HEK293 (cell line): ENCODE measurements around the gene ATP13A2.

Source experiments
- CTCF ChIA-PET: fragments of 350-600 bp; formaldehyde crosslinking; extraction: SDS; loops from one replicate; lab custom pipeline; 2021; ENCODE audit warnings: antibody characterized with exemption; lab: Yijun Ruan, JAX
- POLR2A ChIA-PET: fragments of 300-600 bp; formaldehyde crosslinking; extraction: SDS; loops from one replicate; lab custom pipeline; 2020; ENCODE audit warnings: antibody characterized with exemption, inconsistent platforms; lab: Yijun Ruan, JAX
- H3K27ac ChIP-seq: fragments of 200-500 bp; sonication (Bioruptor generic); 2 replicates; pipeline ENCODE4 v1.5.1; 2014; ENCODE audit warnings: low read depth, low read length, control low read depth, inconsistent platforms; ENCODE audit errors: extremely low read depth
- H3K36me3 ChIP-seq, 2 experiments: fragments of 200-500 bp in 1 of 2; sonication (Bioruptor generic) in 1 of 2; 1 replicate in 1 of 2; 2 replicates in 1 of 2; pipeline ENCODE4 v1.5.1; 2014 to 2017; ENCODE audit warnings: inconsistent platforms in 2 of 2, low read length in 2 of 2; ENCODE audit not compliant: control insufficient read depth in 2 of 2, insufficient read depth in 1 of 2
- H3K4me1 ChIP-seq: fragments of 200-500 bp; sonication (Bioruptor generic); 2 replicates; pipeline ENCODE4 v1.5.1; 2014; ENCODE audit warnings: mild to moderate bottlenecking, low read length, inconsistent platforms; ENCODE audit not compliant: control insufficient read depth, insufficient read depth
- H3K4me3 ChIP-seq: 2 replicates; pipeline ENCODE4 v1.5.1; 2011; ENCODE audit warnings: low read depth, mild to moderate bottlenecking, control low read depth, low read length, moderate library complexity
- H3K9me3 ChIP-seq: fragments of 200-500 bp; sonication (Bioruptor generic); 2 replicates; pipeline ENCODE4 v1.5.1; 2014; ENCODE audit warnings: low read depth, low read length, inconsistent platforms; ENCODE audit not compliant: control insufficient read depth, insufficient read depth
- BCL11B ChIP-seq: fragments of 450-650 bp; formaldehyde crosslinking; IDR thresholded peaks from 2 replicates; pipeline ENCODE4 v1.5.1; 2016; ENCODE audit warnings: low read depth, missing biosample characterization, missing genetic modification characterization
- REPIN1 ChIP-seq: fragments of 450-650 bp; formaldehyde crosslinking; IDR thresholded peaks from 2 replicates; pipeline ENCODE4 v1.5.1; 2017; ENCODE audit warnings: missing biosample characterization, missing genetic modification characterization, low read depth
- ZEB2 ChIP-seq: fragments of 450-650 bp; formaldehyde crosslinking; IDR thresholded peaks from 2 replicates; pipeline ENCODE4 v1.5.1; 2016; ENCODE audit warnings: missing biosample characterization, missing genetic modification characterization
- ZNF138 ChIP-seq: fragments of 450-650 bp; formaldehyde crosslinking; IDR thresholded peaks from 2 replicates; pipeline ENCODE4 v1.5.1; 2016; ENCODE audit warnings: missing biosample characterization, missing genetic modification characterization, borderline replicate concordance
- ZNF404 ChIP-seq: fragments of 450-650 bp; formaldehyde crosslinking; IDR thresholded peaks from 2 replicates; pipeline ENCODE4 v1.5.1; 2017; ENCODE audit warnings: missing biosample characterization, missing genetic modification characterization
- ZNF623 ChIP-seq: fragments of 450-650 bp; formaldehyde crosslinking; IDR thresholded peaks from 2 replicates; pipeline ENCODE4 v1.5.1; 2016; ENCODE audit warnings: missing biosample characterization, missing genetic modification characterization
- ZNF768 ChIP-seq: fragments of 450-650 bp; formaldehyde crosslinking; IDR thresholded peaks from 2 replicates; pipeline ENCODE4 v1.5.1; 2018; ENCODE audit warnings: missing biosample characterization, mild to moderate bottlenecking, missing genetic modification characterization
- ZNF785 ChIP-seq: fragments of 450-650 bp; formaldehyde crosslinking; IDR thresholded peaks from 2 replicates; pipeline ENCODE4 v1.5.1; 2016; ENCODE audit warnings: missing biosample characterization, missing genetic modification characterization
- ZSCAN30 ChIP-seq: fragments of 450-650 bp; IDR thresholded peaks from 2 replicates; pipeline ENCODE4 v1.5.1; 2018; ENCODE audit warnings: missing biosample characterization, mild to moderate bottlenecking, missing genetic modification characterization, moderate library complexity
- TF ChIP-seq, protein P1 (sequence below): fragments of 450-650 bp; formaldehyde crosslinking; IDR thresholded peaks from 2 replicates; pipeline ENCODE4 v1.5.1; 2016; ENCODE audit warnings: missing biosample characterization, missing genetic modification characterization
- TF ChIP-seq, protein P2 (sequence below): fragments of 450-650 bp; formaldehyde crosslinking; IDR thresholded peaks from 2 replicates; pipeline ENCODE4 v1.5.1; 2016; ENCODE audit warnings: missing biosample characterization, missing genetic modification characterization
- TF ChIP-seq, protein P3 (sequence below): fragments of 450-650 bp; IDR thresholded peaks from 2 replicates; pipeline ENCODE4 v1.5.1; 2018; ENCODE audit warnings: missing biosample characterization, missing genetic modification characterization
- TF ChIP-seq, protein P4 (sequence below): sonication (generic); formaldehyde crosslinking; IDR thresholded peaks from 2 replicates; pipeline ENCODE4 v1.8.1; 2022; ENCODE audit warnings: mild to moderate bottlenecking, moderate library complexity, missing genetic modification reagents
- TF ChIP-seq, protein P5 (sequence below): IDR thresholded peaks from 2 replicates; pipeline ENCODE4 v1.6.1; 2011; ENCODE audit warnings: mild to moderate bottlenecking, low read depth, low read length, borderline replicate concordance
- TF ChIP-seq, protein P6 (sequence below): fragments of 450-650 bp; formaldehyde crosslinking; IDR thresholded peaks from 2 replicates; pipeline ENCODE4 v1.5.1; 2017; ENCODE audit warnings: missing biosample characterization, missing genetic modification characterization

The ATP13A2 gene

DNA sequence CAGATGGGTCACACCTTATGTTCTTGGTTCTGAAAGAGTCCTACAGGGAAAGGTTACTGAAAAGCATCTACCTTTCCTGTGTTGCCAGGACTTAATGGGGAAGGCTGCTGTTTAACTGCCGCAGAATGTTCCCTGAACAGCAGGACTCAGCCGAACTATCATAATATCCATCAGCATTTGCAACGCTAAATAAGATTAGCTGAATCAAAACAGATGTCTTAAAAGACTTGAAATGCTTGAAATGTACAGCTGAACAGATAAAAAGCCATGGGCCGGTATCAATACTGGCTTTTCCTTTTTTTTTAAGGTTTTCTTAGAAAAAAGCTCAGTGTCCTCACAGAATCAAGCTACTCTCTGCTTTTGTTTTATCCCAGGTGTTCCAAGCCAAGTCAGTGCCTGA lies 19.7 kb upstream of the ATP13A2 start (continued):
- no peak for TF ChIP-seq ZNF768 (tag by site-specific recombination)

DNA sequence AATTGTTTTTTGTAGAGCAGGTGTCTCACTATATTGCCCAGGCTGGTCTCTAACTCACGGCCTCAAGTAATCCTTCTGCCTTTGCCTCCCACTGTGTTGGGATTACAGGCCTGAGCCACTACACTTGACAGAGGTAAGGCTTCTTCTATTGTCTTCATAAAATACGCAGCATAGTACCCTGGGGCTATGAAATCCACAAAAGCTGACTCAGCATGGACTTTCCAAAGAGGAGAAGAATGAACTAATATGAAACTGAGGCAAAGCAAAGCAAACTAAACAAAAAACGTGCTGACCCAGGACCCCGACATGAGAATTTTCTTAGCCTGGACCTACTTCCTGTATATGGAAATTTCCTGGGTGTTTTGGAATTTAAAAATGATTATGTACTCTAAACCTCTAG lies 18.5 kb upstream of the ATP13A2 start:
- peaks cover 41 to 91% of the 10 kb centered on the region in 2 experiments for H3K36me3 ChIP-seq
- ChIA-PET POLR2A (no interaction called here), CTCF (interaction anchor here (0.5 to 1.4 kb wide), 6 partner anchors 9 to 445 kb away, joined by 3 to 5 read pairs (median 3); no protein-coding TSS in a partner anchor)
- TF ChIP-seq, protein P1, sequence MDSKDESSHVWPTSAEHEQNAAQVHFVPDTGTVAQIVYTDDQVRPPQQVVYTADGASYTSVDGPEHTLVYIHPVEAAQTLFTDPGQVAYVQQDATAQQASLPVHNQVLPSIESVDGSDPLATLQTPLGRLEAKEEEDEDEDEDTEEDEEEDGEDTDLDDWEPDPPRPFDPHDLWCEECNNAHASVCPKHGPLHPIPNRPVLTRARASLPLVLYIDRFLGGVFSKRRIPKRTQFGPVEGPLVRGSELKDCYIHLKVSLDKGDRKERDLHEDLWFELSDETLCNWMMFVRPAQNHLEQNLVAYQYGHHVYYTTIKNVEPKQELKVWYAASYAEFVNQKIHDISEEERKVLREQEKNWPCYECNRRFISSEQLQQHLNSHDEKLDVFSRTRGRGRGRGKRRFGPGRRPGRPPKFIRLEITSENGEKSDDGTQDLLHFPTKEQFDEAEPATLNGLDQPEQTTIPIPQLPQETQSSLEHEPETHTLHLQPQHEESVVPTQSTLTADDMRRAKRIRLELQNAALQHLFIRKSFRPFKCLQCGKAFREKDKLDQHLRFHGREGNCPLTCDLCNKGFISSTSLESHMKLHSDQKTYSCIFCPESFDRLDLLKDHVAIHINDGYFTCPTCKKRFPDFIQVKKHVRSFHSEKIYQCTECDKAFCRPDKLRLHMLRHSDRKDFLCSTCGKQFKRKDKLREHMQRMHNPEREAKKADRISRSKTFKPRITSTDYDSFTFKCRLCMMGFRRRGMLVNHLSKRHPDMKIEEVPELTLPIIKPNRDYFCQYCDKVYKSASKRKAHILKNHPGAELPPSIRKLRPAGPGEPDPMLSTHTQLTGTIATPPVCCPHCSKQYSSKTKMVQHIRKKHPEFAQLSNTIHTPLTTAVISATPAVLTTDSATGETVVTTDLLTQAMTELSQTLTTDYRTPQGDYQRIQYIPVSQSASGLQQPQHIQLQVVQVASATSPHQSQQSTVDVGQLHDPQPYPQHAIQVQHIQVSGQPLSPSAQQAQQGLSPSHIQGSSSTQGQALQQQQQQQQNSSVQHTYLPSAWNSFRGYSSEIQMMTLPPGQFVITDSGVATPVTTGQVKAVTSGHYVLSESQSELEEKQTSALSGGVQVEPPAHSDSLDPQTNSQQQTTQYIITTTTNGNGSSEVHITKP, result peak; percentile 74
- TF ChIP-seq ZNF404 (tag by site-specific recombination) (no peak), BCL11B (tag by site-specific recombination) (no peak)
- no peak overlapping the region for H3K27ac ChIP-seq
- H3K9me3 ChIP-seq, result no peaks in the 10 kb centered on the region
- no peaks in the 10 kb centered on the region for H3K4me1 ChIP-seq
- no peak overlapping the region for H3K4me3 ChIP-seq

DNA sequence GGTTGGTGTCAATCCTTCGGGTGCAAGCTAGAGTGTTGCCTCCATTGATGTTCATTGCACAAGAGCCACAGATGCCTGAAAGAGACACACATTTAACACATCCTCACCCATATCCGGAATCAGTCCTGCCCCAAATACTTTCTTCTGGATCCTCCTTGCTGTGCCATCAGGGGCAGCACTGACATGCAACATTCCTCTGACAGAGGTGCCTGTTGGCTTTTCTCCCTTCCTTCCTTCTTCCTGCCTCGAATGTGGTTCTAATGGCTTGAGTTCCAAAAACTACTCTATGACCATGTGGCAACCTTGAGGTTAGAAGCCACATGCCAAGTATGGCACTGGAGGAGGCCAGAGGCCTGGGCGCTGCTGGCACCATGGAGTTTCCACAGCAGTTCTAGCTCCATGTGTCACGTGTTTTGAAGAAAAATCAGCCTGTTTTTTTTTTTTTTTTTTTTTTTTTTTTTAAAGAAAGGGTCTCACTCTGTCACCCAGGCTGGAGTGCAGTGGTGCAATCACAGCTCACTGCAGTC lies 17.0 kb upstream of the ATP13A2 start:
- Histone ChIP-seq H3K9me3 (no peaks in the 10 kb centered on the region), H3K36me3 (peaks cover 44 to 93% of the 10 kb centered on the region in 2 experiments), H3K4me3 (no peak overlapping the region), H3K27ac (no peak overlapping the region), H3K4me1 (no peaks in the 10 kb centered on the region)
- TF ChIP-seq, protein P2, sequence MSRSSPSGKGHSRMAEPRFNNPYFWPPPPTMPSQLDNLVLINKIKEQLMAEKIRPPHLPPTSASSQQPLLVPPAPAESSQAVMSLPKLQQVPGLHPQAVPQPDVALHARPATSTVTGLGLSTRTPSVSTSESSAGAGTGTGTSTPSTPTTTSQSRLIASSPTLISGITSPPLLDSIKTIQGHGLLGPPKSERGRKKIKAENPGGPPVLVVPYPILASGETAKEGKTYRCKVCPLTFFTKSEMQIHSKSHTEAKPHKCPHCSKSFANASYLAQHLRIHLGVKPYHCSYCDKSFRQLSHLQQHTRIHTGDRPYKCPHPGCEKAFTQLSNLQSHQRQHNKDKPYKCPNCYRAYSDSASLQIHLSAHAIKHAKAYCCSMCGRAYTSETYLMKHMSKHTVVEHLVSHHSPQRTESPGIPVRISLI (tag by site-specific recombination), result 0 out of 2 replicates have a peak, but pooled peaks have one; percentile 38
- TF ChIP-seq ZSCAN30 (tag by site-specific recombination), result no peak
- CTCF ChIA-PET, result interaction anchor here (0.6 kb wide), 1 partner anchor 17 kb away, joined by 3 read pairs; no protein-coding TSS in a partner anchor
- POLR2A ChIA-PET, result interaction anchor here (0.6 kb wide), 1 partner anchor 429 kb away, joined by 3 read pairs; no protein-coding TSS in a partner anchor

DNA sequence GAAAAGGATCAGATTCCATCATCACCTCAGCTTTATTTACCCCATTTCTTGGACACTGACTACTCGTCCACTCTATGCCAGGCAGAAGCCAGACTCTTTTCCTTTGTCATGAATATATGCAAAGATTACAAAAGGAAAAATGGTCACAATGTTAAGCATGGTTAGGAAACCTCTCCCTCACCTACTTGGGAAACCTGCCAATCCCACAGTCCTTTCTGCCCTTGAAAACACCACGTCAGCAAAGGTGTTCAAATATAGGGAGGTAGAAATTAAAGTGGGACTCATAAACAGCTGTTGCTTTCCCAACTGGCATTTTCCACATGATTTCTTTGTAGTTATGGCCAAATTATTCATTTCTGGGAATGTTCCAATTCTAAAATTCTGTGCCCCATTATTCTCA lies 16.2 kb upstream of the ATP13A2 start:
- Histone ChIP-seq H3K9me3 (no peaks in the 10 kb centered on the region), H3K27ac (no peak overlapping the region), H3K4me3 (no peak overlapping the region), H3K4me1 (no peaks in the 10 kb centered on the region), H3K36me3 (peaks cover 40 to 93% of the 10 kb centered on the region in 2 experiments)
- CTCF ChIA-PET, result interaction anchor here (0.6 to 0.9 kb wide), 2 partner anchors 10 to 68 kb away, joined by 3 read pairs; no protein-coding TSS in a partner anchor
- TF ChIP-seq, protein P3, sequence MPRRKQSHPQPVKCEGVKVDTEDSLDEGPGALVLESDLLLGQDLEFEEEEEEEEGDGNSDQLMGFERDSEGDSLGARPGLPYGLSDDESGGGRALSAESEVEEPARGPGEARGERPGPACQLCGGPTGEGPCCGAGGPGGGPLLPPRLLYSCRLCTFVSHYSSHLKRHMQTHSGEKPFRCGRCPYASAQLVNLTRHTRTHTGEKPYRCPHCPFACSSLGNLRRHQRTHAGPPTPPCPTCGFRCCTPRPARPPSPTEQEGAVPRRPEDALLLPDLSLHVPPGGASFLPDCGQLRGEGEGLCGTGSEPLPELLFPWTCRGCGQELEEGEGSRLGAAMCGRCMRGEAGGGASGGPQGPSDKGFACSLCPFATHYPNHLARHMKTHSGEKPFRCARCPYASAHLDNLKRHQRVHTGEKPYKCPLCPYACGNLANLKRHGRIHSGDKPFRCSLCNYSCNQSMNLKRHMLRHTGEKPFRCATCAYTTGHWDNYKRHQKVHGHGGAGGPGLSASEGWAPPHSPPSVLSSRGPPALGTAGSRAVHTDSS (tag by site-specific recombination), result 0 out of 2 replicates have a peak, but pooled peaks have one; percentile 1
- no peak for TF ChIP-seq ZNF785 (tag by site-specific recombination)
- POLR2A ChIA-PET, result no interaction called here

DNA sequence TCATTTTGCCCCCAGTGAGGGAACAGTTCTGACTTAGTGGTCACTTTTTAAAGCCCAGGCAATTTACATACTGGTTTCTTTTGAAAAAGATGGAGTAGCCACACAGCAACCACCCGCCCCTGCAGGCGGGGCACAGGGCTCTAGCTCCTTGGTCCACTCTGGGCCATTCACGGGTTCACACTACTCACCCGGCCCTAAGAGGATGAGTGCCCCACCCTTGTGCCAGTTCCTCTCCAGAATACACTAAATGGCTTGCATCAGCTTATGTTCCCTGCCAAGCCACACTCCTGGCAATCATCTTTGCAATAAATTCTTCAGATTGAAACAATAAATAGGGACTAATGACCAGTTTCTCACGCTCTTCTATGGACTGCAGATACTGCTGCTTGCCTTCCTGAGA lies 15.7 kb upstream of the ATP13A2 start:
- no peaks in the 10 kb centered on the region for H3K4me1 ChIP-seq
- H3K9me3 ChIP-seq, result no peaks in the 10 kb centered on the region
- H3K36me3 ChIP-seq, result peaks cover 40 to 93% of the 10 kb centered on the region in 2 experiments
- ChIA-PET CTCF (interaction anchor here (0.6 to 0.9 kb wide), 2 partner anchors 11 to 67 kb away, joined by 3 read pairs; no protein-coding TSS in a partner anchor), POLR2A (no interaction called here)
- H3K4me3 ChIP-seq, result no peak overlapping the region
- no peak overlapping the region for H3K27ac ChIP-seq
- TF ChIP-seq ZEB2 (no peak), ZNF138 (tag by site-specific recombination) (no peak), REPIN1 (tag by site-specific recombination) (no peak), ZNF623 (tag by site-specific recombination) (no peak)
- TF ChIP-seq, protein P4, sequence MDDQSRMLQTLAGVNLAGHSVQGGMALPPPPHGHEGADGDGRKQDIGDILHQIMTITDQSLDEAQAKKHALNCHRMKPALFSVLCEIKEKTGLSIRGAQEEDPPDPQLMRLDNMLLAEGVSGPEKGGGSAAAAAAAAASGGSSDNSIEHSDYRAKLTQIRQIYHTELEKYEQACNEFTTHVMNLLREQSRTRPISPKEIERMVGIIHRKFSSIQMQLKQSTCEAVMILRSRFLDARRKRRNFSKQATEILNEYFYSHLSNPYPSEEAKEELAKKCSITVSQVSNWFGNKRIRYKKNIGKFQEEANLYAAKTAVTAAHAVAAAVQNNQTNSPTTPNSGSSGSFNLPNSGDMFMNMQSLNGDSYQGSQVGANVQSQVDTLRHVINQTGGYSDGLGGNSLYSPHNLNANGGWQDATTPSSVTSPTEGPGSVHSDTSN (CRISPR knock-in tag), result no peak
- TF ChIP-seq, protein P5, sequence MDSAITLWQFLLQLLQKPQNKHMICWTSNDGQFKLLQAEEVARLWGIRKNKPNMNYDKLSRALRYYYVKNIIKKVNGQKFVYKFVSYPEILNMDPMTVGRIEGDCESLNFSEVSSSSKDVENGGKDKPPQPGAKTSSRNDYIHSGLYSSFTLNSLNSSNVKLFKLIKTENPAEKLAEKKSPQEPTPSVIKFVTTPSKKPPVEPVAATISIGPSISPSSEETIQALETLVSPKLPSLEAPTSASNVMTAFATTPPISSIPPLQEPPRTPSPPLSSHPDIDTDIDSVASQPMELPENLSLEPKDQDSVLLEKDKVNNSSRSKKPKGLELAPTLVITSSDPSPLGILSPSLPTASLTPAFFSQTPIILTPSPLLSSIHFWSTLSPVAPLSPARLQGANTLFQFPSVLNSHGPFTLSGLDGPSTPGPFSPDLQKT, result no peak
- TF ChIP-seq, protein P6, sequence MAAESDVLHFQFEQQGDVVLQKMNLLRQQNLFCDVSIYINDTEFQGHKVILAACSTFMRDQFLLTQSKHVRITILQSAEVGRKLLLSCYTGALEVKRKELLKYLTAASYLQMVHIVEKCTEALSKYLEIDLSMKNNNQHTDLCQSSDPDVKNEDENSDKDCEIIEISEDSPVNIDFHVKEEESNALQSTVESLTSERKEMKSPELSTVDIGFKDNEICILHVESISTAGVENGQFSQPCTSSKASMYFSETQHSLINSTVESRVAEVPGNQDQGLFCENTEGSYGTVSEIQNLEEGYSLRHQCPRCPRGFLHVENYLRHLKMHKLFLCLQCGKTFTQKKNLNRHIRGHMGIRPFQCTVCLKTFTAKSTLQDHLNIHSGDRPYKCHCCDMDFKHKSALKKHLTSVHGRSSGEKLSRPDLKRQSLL (tag by site-specific recombination), result no peak
